ENCODE results near the gene COBL. TPM values are rescaled to one million over a fixed set of nuclear protein-coding genes. Genes with fewer than 3 reads are reported as not detected.

COBL gene
- total RNA-seq, 4 donors from 2014 or later: 50.2 to 156 (median 65.1) TPM

GRCh38 chr7:51298912-51299311 is 17.7 kb downstream of the COBL start:
- H3K36me3 ChIP-seq: no peaks in the 10 kb centered on the region

DNA sequence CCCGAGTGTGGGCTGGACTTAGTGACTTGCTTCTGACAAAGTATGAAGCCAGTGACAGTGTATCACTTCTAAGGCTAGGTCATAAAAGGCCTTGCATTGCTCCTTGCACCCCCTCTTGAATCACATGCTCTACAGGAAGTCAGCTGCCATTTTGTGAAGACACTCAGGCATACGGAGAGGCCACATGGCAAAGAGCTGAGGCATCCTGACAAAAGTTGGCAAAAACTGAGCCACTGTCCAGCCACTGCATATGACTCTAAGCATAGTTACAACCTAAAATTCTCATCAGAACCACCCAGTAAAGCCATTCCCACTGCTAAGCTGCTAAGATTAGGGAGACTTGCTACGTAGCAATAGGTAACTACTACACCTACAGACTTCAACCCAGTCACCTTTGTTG is 18.6 kb downstream of the COBL start:
- no peak for DNase-seq (ENCODE audit: low spot score in 2 of 2)
- WGBS: 92% methylated on average over 2 of the region's 3 CpGs
- TF ChIP-seq POLR2A (IDR thresholded peaks at IDR 0.05) (no peak), EP300 (IDR thresholded peaks at IDR 0.05) (no peak), POLR2AphosphoS5 (IDR thresholded peaks at IDR 0.05) (no peak)
- TF ChIP-seq, protein P1, sequence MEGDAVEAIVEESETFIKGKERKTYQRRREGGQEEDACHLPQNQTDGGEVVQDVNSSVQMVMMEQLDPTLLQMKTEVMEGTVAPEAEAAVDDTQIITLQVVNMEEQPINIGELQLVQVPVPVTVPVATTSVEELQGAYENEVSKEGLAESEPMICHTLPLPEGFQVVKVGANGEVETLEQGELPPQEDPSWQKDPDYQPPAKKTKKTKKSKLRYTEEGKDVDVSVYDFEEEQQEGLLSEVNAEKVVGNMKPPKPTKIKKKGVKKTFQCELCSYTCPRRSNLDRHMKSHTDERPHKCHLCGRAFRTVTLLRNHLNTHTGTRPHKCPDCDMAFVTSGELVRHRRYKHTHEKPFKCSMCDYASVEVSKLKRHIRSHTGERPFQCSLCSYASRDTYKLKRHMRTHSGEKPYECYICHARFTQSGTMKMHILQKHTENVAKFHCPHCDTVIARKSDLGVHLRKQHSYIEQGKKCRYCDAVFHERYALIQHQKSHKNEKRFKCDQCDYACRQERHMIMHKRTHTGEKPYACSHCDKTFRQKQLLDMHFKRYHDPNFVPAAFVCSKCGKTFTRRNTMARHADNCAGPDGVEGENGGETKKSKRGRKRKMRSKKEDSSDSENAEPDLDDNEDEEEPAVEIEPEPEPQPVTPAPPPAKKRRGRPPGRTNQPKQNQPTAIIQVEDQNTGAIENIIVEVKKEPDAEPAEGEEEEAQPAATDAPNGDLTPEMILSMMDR (IDR thresholded peaks at IDR 0.05): no peak
- H3K36me3 ChIP-seq: no peaks in the 10 kb centered on the region
- H3K27ac ChIP-seq: no peak overlapping the region
- H3K4me1 ChIP-seq: peaks cover 2% of the 10 kb centered on the region
- no peak overlapping the region for H3K4me3 ChIP-seq
- no peaks in the 10 kb centered on the region for H3K9me3 ChIP-seq
- no peaks in the 10 kb centered on the region for H3K27me3 ChIP-seq

More at GRCh38 chr7:51298912-51299311, 17.7 kb downstream of the COBL start:
- H3K27ac ChIP-seq: no peak overlapping the region
- peak in 1 of 2 donors; percentile 21 for DNase-seq (ENCODE audit: low spot score in 2 of 2)
- no peaks in the 10 kb centered on the region for H3K27me3 ChIP-seq
- no peak overlapping the region for H3K4me3 ChIP-seq
- WGBS: 90% methylated on average over 5 of the region's 5 CpGs
- TF ChIP-seq, protein P1 (IDR thresholded peaks at IDR 0.05): no peak
- no peak for TF ChIP-seq EP300 (IDR thresholded peaks at IDR 0.05)
- TF ChIP-seq POLR2AphosphoS5 (IDR thresholded peaks at IDR 0.05): no peak
- TF ChIP-seq POLR2A (IDR thresholded peaks at IDR 0.05): no peak
- no peaks in the 10 kb centered on the region for H3K9me3 ChIP-seq
- peaks cover 6% of the 10 kb centered on the region for H3K4me1 ChIP-seq

GRCh38 chr7:51295440-51296245 is 21.0 kb downstream of the COBL start:
- Histone ChIP-seq H3K4me1 (peaks cover 4% of the 10 kb centered on the region), H3K9me3 (no peaks in the 10 kb centered on the region), H3K4me3 (no peak overlapping the region), H3K27ac (no peak overlapping the region), H3K36me3 (no peaks in the 10 kb centered on the region), H3K27me3 (no peaks in the 10 kb centered on the region)
- 67% methylated on average over 3 of the region's 3 CpGs for WGBS
- no peak for TF ChIP-seq POLR2A (IDR thresholded peaks at IDR 0.05)
- no peak for TF ChIP-seq EP300 (IDR thresholded peaks at IDR 0.05)
- no peak for TF ChIP-seq POLR2AphosphoS5 (IDR thresholded peaks at IDR 0.05)
- TF ChIP-seq, protein P1 (IDR thresholded peaks at IDR 0.05): no peak
- no peak for DNase-seq (ENCODE audit: low spot score in 2 of 2)

- no peak for DNase-seq (ENCODE audit: low spot score in 2 of 2)
- no peaks in the 10 kb centered on the region for H3K36me3 ChIP-seq
- TF ChIP-seq, protein P1 (IDR thresholded peaks at IDR 0.05): no peak
- TF ChIP-seq POLR2AphosphoS5 (IDR thresholded peaks at IDR 0.05): no peak
- TF ChIP-seq POLR2A (IDR thresholded peaks at IDR 0.05): no peak
- no peak for TF ChIP-seq EP300 (IDR thresholded peaks at IDR 0.05)
- 66% methylated on average over 4 of the region's 4 CpGs for WGBS
- no peak overlapping the region for H3K27ac ChIP-seq
- H3K4me3 ChIP-seq: no peak overlapping the region
- no peaks in the 10 kb centered on the region for H3K9me3 ChIP-seq
- no peaks in the 10 kb centered on the region for H3K27me3 ChIP-seq
- peaks cover 20% of the 10 kb centered on the region for H3K4me1 ChIP-seq
Measured at GRCh38 chr7:51292596-51292995, 24.0 kb downstream of the COBL start.

GRCh38 chr7:51290702-51291540 is 25.7 kb downstream of the COBL start:
- Histone ChIP-seq H3K4me1 (peaks cover 20% of the 10 kb centered on the region), H3K36me3 (no peaks in the 10 kb centered on the region), H3K9me3 (no peaks in the 10 kb centered on the region), H3K27me3 (no peaks in the 10 kb centered on the region), H3K27ac (peak overlapping the region; percentile 64), H3K4me3 (no peak overlapping the region)
- 84% methylated on average over 10 of the region's 10 CpGs for WGBS
- DNase-seq (ENCODE audit: low spot score in 2 of 2): no peak
- TF ChIP-seq EP300 (IDR thresholded peaks at IDR 0.05) (no peak), POLR2A (IDR thresholded peaks at IDR 0.05) (no peak), POLR2AphosphoS5 (IDR thresholded peaks at IDR 0.05) (no peak)
- TF ChIP-seq, protein P1 (IDR thresholded peaks at IDR 0.05): no peak

Data from suprapubic skin (tissue), 4 donors.